H1 (cell line): ENCODE measurements around the gene ELP4. TPM values are rescaled to one million over a fixed set of nuclear protein-coding genes. Genes with fewer than 3 reads are reported as not detected.

Experiments used
- CTCF ChIA-PET: fragments of 300-600 bp; sonication (Branson Sonifier 250); formaldehyde crosslinking; loops from one replicate; lab custom pipeline; 2021; ENCODE audit not compliant: partially characterized antibody; lab: Charles Lee
- POLR2A ChIA-PET: fragments of 300-600 bp; sonication (Branson Sonifier 250); formaldehyde crosslinking; loops from one replicate; lab custom pipeline; 2021; ENCODE audit warnings: inconsistent platforms; ENCODE audit not compliant: partially characterized antibody; lab: Charles Lee
- DNase-seq, 2 experiments: peaks; one replicate each; pipeline versions ENCODE4 v3.0.0 to v3.0.0-alpha.2; 2010 to 2022; ENCODE audit warnings: low spot score in 2 of 2, low read depth in 1 of 2, mixed read lengths in 1 of 2
- FAIRE-seq: peaks from 2 replicates; lab custom pipeline; 2011; peaks lifted over from hg19 to GRCh38; lab: Jason Lieb, UNC
- H2AFZ ChIP-seq: 2 replicates; pipeline ENCODE4 v1.8.1; 2012; ENCODE audit warnings: low read length, inconsistent platforms
- H2AK5ac ChIP-seq: 2 replicates; pipeline ENCODE4 v1.6.1; 2013; ENCODE audit warnings: low read depth, low read length
- H2BK120ac ChIP-seq: replicated peaks from 2 replicates; pipeline ENCODE3; 2013; ENCODE audit warnings: low read depth, low read length, inconsistent platforms
- H2BK12ac ChIP-seq: 2 replicates; pipeline ENCODE4 v1.6.1; 2013; ENCODE audit warnings: low read depth, low read length
- H2BK15ac ChIP-seq: 2 replicates; pipeline ENCODE4 v1.6.1; 2013; ENCODE audit warnings: low read length
- H2BK20ac ChIP-seq: 2 replicates; pipeline ENCODE4 v1.6.1; 2013; ENCODE audit warnings: low read length
- H2BK5ac ChIP-seq: 2 replicates; pipeline ENCODE4 v1.6.1; 2013; ENCODE audit warnings: low read depth, low read length
- H3K14ac ChIP-seq: 2 replicates; pipeline ENCODE4 v1.6.1; 2013; ENCODE audit warnings: inconsistent platforms; ENCODE audit not compliant: insufficient read length
- H3K18ac ChIP-seq: 2 replicates; pipeline ENCODE4 v1.6.1; 2013; ENCODE audit warnings: low read length; ENCODE audit errors: extremely low read depth
- H3K23ac ChIP-seq: 2 replicates; pipeline ENCODE4 v1.6.1; 2013; ENCODE audit warnings: inconsistent platforms; ENCODE audit not compliant: insufficient read length
- H3K23me2 ChIP-seq: 2 replicates; pipeline ENCODE4 v1.6.1; 2013; ENCODE audit warnings: low read depth, low read length
- H3K27ac ChIP-seq: 2 replicates; pipeline ENCODE4 v1.6.1; 2011; ENCODE audit warnings: low read depth, low read length, inconsistent platforms
- H3K27me3 ChIP-seq, 4 experiments: replicated peaks in 1 of 4; 1 replicate in 1 of 4; 2 replicates in 3 of 4; pipeline versions ENCODE4 v1.6.1 to v1.8.1; 2011 to 2013; ENCODE audit warnings: low read length in 3 of 4, mild to moderate bottlenecking in 3 of 4, inconsistent platforms in 2 of 4, mixed read lengths in 2 of 4, moderate library complexity in 1 of 4; ENCODE audit not compliant: control insufficient read depth in 3 of 4, insufficient read depth in 3 of 4; ENCODE audit errors: extremely low read depth in 1 of 4
- H3K36me3 ChIP-seq, 4 experiments: 2 replicates each; pipeline versions ENCODE4 v1.6.1 to v1.8.1; 2011 to 2013; ENCODE audit warnings: mild to moderate bottlenecking in 4 of 4, low read length in 3 of 4, moderate library complexity in 2 of 4, control low read depth in 1 of 4, inconsistent platforms in 1 of 4; ENCODE audit not compliant: insufficient read depth in 4 of 4, control insufficient read depth in 2 of 4
- H3K4ac ChIP-seq: replicated peaks from 2 replicates; pipeline ENCODE3; 2013; ENCODE audit warnings: low read length, low read depth, mixed read lengths, inconsistent platforms; ENCODE audit not compliant: insufficient read length
- H3K4me1 ChIP-seq, 4 experiments: replicated peaks in 1 of 4; 1 replicate in 1 of 4; 2 replicates in 3 of 4; pipeline versions ENCODE4 v1.6.1 to v1.8.1; 2011 to 2013; ENCODE audit warnings: low read length in 3 of 4, inconsistent platforms in 2 of 4, mixed read lengths in 1 of 4; ENCODE audit not compliant: insufficient read depth in 4 of 4, control insufficient read depth in 3 of 4
- H3K4me2 ChIP-seq, 2 experiments: 2 replicates each; pipeline versions ENCODE4 v1.6.1 to v1.8.1; 2011 to 2013; ENCODE audit warnings: low read depth in 2 of 2, low read length in 2 of 2, control low read depth in 1 of 2, inconsistent platforms in 1 of 2, mild to moderate bottlenecking in 1 of 2; ENCODE audit not compliant: insufficient read depth in 1 of 2
- H3K4me3 ChIP-seq, 4 experiments: fragments of 200-600, 300-600 bp in 1 of 4; sonication (generic), shearing (Covaris generic), sonication (Bioruptor Twin) in 1 of 4; 2 replicates each; pipeline versions ENCODE4 v1.5.1 to v1.8.1; 2011 to 2016; ENCODE audit warnings: low read length in 4 of 4, low read depth in 3 of 4, control low read depth in 2 of 4, inconsistent platforms in 2 of 4, mild to moderate bottlenecking in 2 of 4, mixed read lengths in 1 of 4, moderate library complexity in 1 of 4; ENCODE audit not compliant: insufficient read depth in 2 of 4; ENCODE audit errors: extremely low read depth in 1 of 4
- H3K56ac ChIP-seq: replicated peaks from 2 replicates; pipeline ENCODE3; 2013; ENCODE audit warnings: low read depth, mild to moderate bottlenecking, mixed read lengths, low read length, inconsistent platforms; ENCODE audit not compliant: insufficient read length
- H3K79me1 ChIP-seq: 2 replicates; pipeline ENCODE4 v1.6.1; 2013; ENCODE audit warnings: low read depth, low read length, control low read depth
- H3K79me2 ChIP-seq, 2 experiments: 2 replicates each; pipeline versions ENCODE4 v1.6.1 to v1.8.1; 2012 to 2013; ENCODE audit warnings: low read length in 2 of 2, mild to moderate bottlenecking in 2 of 2, inconsistent platforms in 1 of 2; ENCODE audit not compliant: insufficient read depth in 2 of 2, control insufficient read depth in 1 of 2
- H3K9ac ChIP-seq, 4 experiments: replicated peaks in 1 of 4; 1 replicate in 1 of 4; 2 replicates in 3 of 4; pipeline versions ENCODE4 v1.6.1 to v1.8.1; 2011 to 2013; ENCODE audit warnings: low read depth in 3 of 4, low read length in 3 of 4, control low read depth in 2 of 4, mild to moderate bottlenecking in 2 of 4, moderate library complexity in 2 of 4, inconsistent platforms in 1 of 4; ENCODE audit errors: extremely low read depth in 1 of 4
- H3K9me3 ChIP-seq, 2 experiments: 2 replicates each; pipeline versions ENCODE4 v1.6.1 to v1.8.1; 2012 to 2013; ENCODE audit warnings: mild to moderate bottlenecking in 2 of 2, moderate library complexity in 2 of 2, control low read depth in 1 of 2, inconsistent platforms in 1 of 2, low read depth in 1 of 2, low read length in 1 of 2, mixed read lengths in 1 of 2; ENCODE audit not compliant: insufficient read depth in 2 of 2
- H4K20me1 ChIP-seq, 2 experiments: replicated peaks in 1 of 2; 2 replicates each; pipeline versions ENCODE3 to v1.8.1; 2011 to 2013; ENCODE audit warnings: inconsistent platforms in 2 of 2, low read length in 2 of 2, mild to moderate bottlenecking in 1 of 2; ENCODE audit not compliant: insufficient read depth in 2 of 2, control insufficient read depth in 1 of 2
- H4K5ac ChIP-seq: 2 replicates; pipeline ENCODE4 v1.6.1; 2013; ENCODE audit warnings: low read length, low read depth, mixed read lengths, inconsistent platforms; ENCODE audit not compliant: insufficient read length
- H4K8ac ChIP-seq: 2 replicates; pipeline ENCODE4 v1.8.0; 2013; ENCODE audit warnings: mild to moderate bottlenecking, moderate library complexity, low read length, inconsistent platforms; ENCODE audit not compliant: insufficient read depth; ENCODE audit errors: extremely low read depth
- H4K91ac ChIP-seq: replicated peaks from 2 replicates; pipeline ENCODE3; 2013; ENCODE audit warnings: low read length, mixed read lengths, inconsistent platforms; ENCODE audit not compliant: insufficient read length
- ASH2L ChIP-seq: fragments of 200-600, 300-600 bp; sonication (generic); IDR thresholded peaks from one replicate; pipeline ENCODE4 v1.7.1; 2017; ENCODE audit warnings: low read length
- CBX8 ChIP-seq: fragments of 300-800, 300-1000 bp; sonication (generic); IDR thresholded peaks from 2 replicates; pipeline ENCODE4 v1.7.1; 2016; ENCODE audit warnings: low read depth, low read length, borderline replicate concordance
- CHD1 ChIP-seq: IDR thresholded peaks from 2 replicates; pipeline ENCODE4 v1.6.1; 2012; ENCODE audit warnings: low read depth, low read length, improper control_type of control experiment
- CTBP2 ChIP-seq: IDR thresholded peaks from 2 replicates; pipeline ENCODE4 v1.7.0; 2011; ENCODE audit warnings: borderline replicate concordance, mild to moderate bottlenecking, moderate library complexity, mixed read lengths, low read length; ENCODE audit not compliant: insufficient read depth, insufficient read length
- EP300 ChIP-seq, 2 experiments: IDR thresholded peaks; 1 replicate in 1 of 2; 2 replicates in 1 of 2; pipeline ENCODE4 v1.6.1; 2011 to 2012; ENCODE audit warnings: low read depth in 2 of 2, low read length in 2 of 2, mild to moderate bottlenecking in 2 of 2, borderline replicate concordance in 1 of 2, inconsistent platforms in 1 of 2, moderate library complexity in 1 of 2
- KDM4A ChIP-seq: IDR thresholded peaks from one replicate; pipeline ENCODE4 v1.7.1; 2012; ENCODE audit warnings: low read depth, mild to moderate bottlenecking, moderate library complexity, low read length, inconsistent platforms; ENCODE audit not compliant: severe bottlenecking
- NRF1 ChIP-seq: IDR thresholded peaks from 2 replicates; pipeline ENCODE4 v1.6.1; 2011; ENCODE audit warnings: mild to moderate bottlenecking, low read depth, low read length, improper control_type of control experiment
- PHF8 ChIP-seq: fragments of 200-600 bp; sonication (generic); conservative IDR thresholded peaks from 2 replicates; pipeline ENCODE4 v1.7.1; 2012; ENCODE audit warnings: low read depth, mild to moderate bottlenecking, inconsistent platforms, low read length, moderate library complexity
- RAD21 ChIP-seq, 2 experiments: IDR thresholded peaks in 1 of 2; conservative IDR thresholded peaks in 1 of 2; 2 replicates each; pipeline ENCODE4 v1.6.1; 2011; ENCODE audit warnings: low read depth in 2 of 2, low read length in 2 of 2, improper control_type of control experiment in 1 of 2, inconsistent platforms in 1 of 2, mild to moderate bottlenecking in 1 of 2, moderate library complexity in 1 of 2
- RFX5 ChIP-seq: IDR thresholded peaks from 2 replicates; pipeline ENCODE4 v1.6.1; 2011; ENCODE audit warnings: low read depth, low read length, improper control_type of control experiment, borderline replicate concordance
- SRF ChIP-seq: IDR thresholded peaks from 2 replicates; pipeline ENCODE4 v1.6.1; 2011; ENCODE audit warnings: mild to moderate bottlenecking, low read depth, low read length, moderate library complexity
- TBP ChIP-seq: IDR thresholded peaks from 2 replicates; pipeline ENCODE4 v1.6.1; 2011; ENCODE audit warnings: low read depth, low read length, improper control_type of control experiment
- WGBS, 2 experiments: shearing (Covaris generic) in 1 of 2; methylation state at CpG; one replicate each; pipeline versions ENCODE4 v1.1.6 to v1.1.7; 2013 to 2015; ENCODE audit warnings: low lambda C conversion rate in 2 of 2, mixed read lengths in 2 of 2, inconsistent platforms in 1 of 2, low coverage in 1 of 2, missing lambda C conversion rate in 1 of 2; ENCODE audit not compliant: insufficient replicate concordance in 2 of 2, insufficient coverage in 1 of 2, insufficient read length in 1 of 2; ENCODE audit errors: extremely low coverage in 1 of 2, missing lambda C conversion rate in 1 of 2; 5-methylcytosine and 5-hydroxymethylcytosine counted together
- polyA plus RNA-seq, 7 experiments: library from polyadenylated mRNA; depleted of rRNA in 3 of 7; stranded (reverse) in 5 of 7; unstranded in 2 of 7; fragments of >200 nt in 5 of 7; fragments of 200-250 nt in 2 of 7; gene quantifications; 1 replicate in 5 of 7; 2 replicates in 1 of 7; 4 replicates in 1 of 7; pipeline versions ENCODE4 v1.2.1 to v1.2.3, GENCODE V29; 2011 to 2013; ENCODE audit warnings: missing spikeins in 2 of 7, mixed read lengths in 2 of 7
- total RNA-seq: library from RNA; stranded (reverse); fragmentation: NEBNext Ultra II Directional; extraction: Animal tissue kit (Norgen Biotek cat#: 25700); gene quantifications from 2 replicates; pipeline ENCODE4 v1.2.1, GENCODE V29; 2021
- TF ChIP-seq, protein P1 (sequence below): IDR thresholded peaks from 2 replicates; pipeline ENCODE4 v1.6.1; 2011; ENCODE audit warnings: low read depth, mild to moderate bottlenecking, low read length; ENCODE audit not compliant: insufficient read depth

ELP4 gene
- total and polyA plus RNA-seq, 2 of the 8 experiments (the other 6 are each of a cell fraction or from before 2014, with no cell fraction given): 14.0 to 18.6 TPM

DNA sequence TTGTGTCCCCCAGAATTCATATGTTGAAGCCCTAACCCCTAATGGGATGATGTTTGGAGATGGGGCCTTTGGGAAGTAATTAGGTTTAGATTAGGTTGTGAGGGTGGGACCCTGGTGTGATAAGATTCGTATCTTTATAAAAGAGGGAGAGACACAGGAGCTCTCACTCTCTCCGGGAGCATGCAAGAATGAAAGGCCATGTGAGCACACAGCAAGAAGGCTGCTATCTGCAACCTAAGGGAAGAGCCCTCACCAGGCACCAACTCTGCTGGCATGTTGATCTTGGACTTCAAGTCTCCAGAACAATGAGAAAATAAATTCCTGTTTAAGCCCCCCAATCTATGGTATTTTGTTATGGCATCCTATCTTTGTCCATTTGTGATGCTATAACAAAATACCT, 97.3 kb downstream of the ELP4 start:
- POLR2A ChIA-PET: no interaction called here
- no peak for TF ChIP-seq KDM4A
- no peak for TF ChIP-seq TBP
- no peak for TF ChIP-seq CBX8
- TF ChIP-seq NRF1: no peak
- no peak for TF ChIP-seq EP300 (IDR thresholded peaks at IDR 0.05; ENCODE audit: borderline replicate concordance in 1 of 2, low read depth in 2 of 2, low read length in 2 of 2)
- TF ChIP-seq RFX5: no peak
- no peak for TF ChIP-seq ASH2L
- no peak for TF ChIP-seq PHF8
- TF ChIP-seq CTBP2: no peak
- TF ChIP-seq, protein P1, sequence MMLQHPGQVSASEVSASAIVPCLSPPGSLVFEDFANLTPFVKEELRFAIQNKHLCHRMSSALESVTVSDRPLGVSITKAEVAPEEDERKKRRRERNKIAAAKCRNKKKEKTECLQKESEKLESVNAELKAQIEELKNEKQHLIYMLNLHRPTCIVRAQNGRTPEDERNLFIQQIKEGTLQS: no peak
- no peak for TF ChIP-seq SRF
- no peak for TF ChIP-seq RAD21 (IDR thresholded peaks at IDR 0.05 in 1 of 2, conservative IDR thresholded peaks at IDR 0.05 in 1 of 2; ENCODE audit: low read depth in 2 of 2, low read length in 2 of 2)
- no peak for TF ChIP-seq CHD1
- H2AK5ac ChIP-seq: no peak overlapping the region
- DNase-seq (no peak), FAIRE-seq (no peak)
- no peak overlapping the region for H4K5ac ChIP-seq
- WGBS, 2 experiments: 95% methylated on average over 2 of the region's 2 CpGs; no CpG with 5 or more reads in 1 of the 2 experiments
- H3K27me3 ChIP-seq: no peaks in the 10 kb centered on the region
- H3K79me2 ChIP-seq: no peaks in the 10 kb centered on the region
- H2BK15ac ChIP-seq: no peak overlapping the region
- H3K4me2 ChIP-seq: no peak overlapping the region
- H3K9ac ChIP-seq: no peak overlapping the region
- no peak overlapping the region for H3K18ac ChIP-seq
- H2BK20ac ChIP-seq: no peak overlapping the region
- H2BK5ac ChIP-seq: no peak overlapping the region
- H3K36me3 ChIP-seq: no peaks in the 10 kb centered on the region; a peak in 1 of 8 replicates
- no peaks in the 10 kb centered on the region; the same call in 1 of the 2 replicates for H3K23me2 ChIP-seq
- no peaks in the 10 kb centered on the region for H3K9me3 ChIP-seq
- H3K4me1 ChIP-seq: peaks cover 0 to 3% (median 0%) of the 10 kb centered on the region in 4 experiments; a peak in 2 of 7 replicates
- H3K4ac ChIP-seq: no peak overlapping the region
- no peak overlapping the region for H3K56ac ChIP-seq
- H4K20me1 ChIP-seq: no peaks in the 10 kb centered on the region
- no peaks in the 10 kb centered on the region for H3K79me1 ChIP-seq
- H2BK120ac ChIP-seq: no peak overlapping the region
- no peak overlapping the region for H3K23ac ChIP-seq
- H2BK12ac ChIP-seq: no peak overlapping the region
- H3K27ac ChIP-seq: no peak overlapping the region
- H4K91ac ChIP-seq: no peak overlapping the region
- CTCF ChIA-PET: no interaction called here
- no peak overlapping the region for H2AFZ ChIP-seq
- no peak overlapping the region for H4K8ac ChIP-seq
- H3K4me3 ChIP-seq: no peak overlapping the region
- no peak overlapping the region for H3K14ac ChIP-seq
